PC-3 (cell line): ENCODE results near the gene EMD.
"Not testable (repeated sequence)": the region's sequence is repeated elsewhere in the genome, so short reads cannot be mapped to it uniquely, and the experiment has no call there.

ENCODE experiments used
- EZH2 ChIP-seq: fragments of 300-600 bp; sonication (generic); IDR thresholded peaks from one replicate; pipeline ENCODE4 v1.6.1; 2017; ENCODE audit warnings: antibody characterized with exemption, mild to moderate bottlenecking, low read length; ENCODE audit not compliant: unreplicated experiment
- EZH2phosphoT487 ChIP-seq: fragments of 300-600 bp; sonication (generic); IDR thresholded peaks from 2 replicates; pipeline ENCODE4 v1.6.1; 2018; ENCODE audit warnings: mild to moderate bottlenecking, antibody characterized with exemption, low read length, borderline replicate concordance
- TF ChIP-seq, protein P1 (sequence below): fragments of 300-600 bp; sonication (generic); conservative IDR thresholded peaks from 2 replicates; pipeline ENCODE4 v1.5.1; 2017; ENCODE audit warnings: antibody characterized with exemption, low read depth, mild to moderate bottlenecking, low read length

DNA sequence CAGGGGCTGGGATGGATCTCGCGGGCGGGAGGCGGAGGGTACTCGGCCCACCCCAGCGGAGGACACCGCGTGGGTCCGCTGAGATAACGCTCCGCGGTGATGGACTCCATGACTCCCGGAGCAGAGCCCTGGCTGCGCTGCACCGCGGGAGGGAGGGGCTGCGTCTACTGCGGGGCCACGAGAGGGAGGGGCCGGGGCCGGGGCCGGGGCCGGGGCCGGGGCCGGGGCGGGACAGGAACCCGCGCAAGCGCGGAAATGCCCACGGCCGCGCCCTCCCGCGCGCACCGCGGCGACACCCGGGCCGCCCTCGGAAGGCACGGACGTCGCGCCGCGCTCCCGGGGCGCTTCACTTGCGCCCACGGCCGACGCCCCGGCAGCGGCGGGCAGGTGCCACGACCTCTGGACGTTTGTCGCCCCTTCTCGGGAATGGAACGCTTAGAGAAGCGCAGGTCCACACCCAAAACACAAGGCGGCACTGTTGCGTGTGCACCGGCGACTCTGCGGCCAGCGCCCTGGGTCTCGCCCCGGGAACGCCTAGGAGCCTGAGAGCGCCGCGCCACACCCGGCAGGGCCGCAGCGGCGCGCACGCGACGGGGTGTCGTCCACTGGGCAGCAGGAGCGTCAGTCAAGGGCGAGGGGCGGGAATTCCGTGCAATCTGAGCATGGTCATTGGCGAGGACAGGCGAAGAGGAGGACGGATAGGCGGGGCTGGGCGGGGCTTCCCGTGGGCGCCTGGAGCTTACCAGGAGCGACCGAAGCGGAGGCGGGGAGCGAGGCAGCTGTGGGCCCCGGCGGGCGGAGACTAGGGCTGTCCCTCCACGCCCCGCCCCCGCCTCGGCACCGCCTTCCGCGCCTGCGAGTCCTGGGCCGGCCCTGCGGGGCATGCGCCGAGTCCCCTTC is 37.4 kb upstream of the EMD start:
- TF ChIP-seq, protein P1, sequence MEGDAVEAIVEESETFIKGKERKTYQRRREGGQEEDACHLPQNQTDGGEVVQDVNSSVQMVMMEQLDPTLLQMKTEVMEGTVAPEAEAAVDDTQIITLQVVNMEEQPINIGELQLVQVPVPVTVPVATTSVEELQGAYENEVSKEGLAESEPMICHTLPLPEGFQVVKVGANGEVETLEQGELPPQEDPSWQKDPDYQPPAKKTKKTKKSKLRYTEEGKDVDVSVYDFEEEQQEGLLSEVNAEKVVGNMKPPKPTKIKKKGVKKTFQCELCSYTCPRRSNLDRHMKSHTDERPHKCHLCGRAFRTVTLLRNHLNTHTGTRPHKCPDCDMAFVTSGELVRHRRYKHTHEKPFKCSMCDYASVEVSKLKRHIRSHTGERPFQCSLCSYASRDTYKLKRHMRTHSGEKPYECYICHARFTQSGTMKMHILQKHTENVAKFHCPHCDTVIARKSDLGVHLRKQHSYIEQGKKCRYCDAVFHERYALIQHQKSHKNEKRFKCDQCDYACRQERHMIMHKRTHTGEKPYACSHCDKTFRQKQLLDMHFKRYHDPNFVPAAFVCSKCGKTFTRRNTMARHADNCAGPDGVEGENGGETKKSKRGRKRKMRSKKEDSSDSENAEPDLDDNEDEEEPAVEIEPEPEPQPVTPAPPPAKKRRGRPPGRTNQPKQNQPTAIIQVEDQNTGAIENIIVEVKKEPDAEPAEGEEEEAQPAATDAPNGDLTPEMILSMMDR, result not testable (repeated sequence)
- TF ChIP-seq EZH2, EZH2phosphoT487: not testable (repeated sequence)
